SK-N-SH treated with all-trans-retinoic acid at 6 μM for 48 hours (cell line): ENCODE results near the gene MGLL.

Source experiments
- ATAC-seq: fragments of 200-7000 bp; cut with Tn5 transposase; 3 replicates; pipeline ENCODE4 v1.9.1; 2020; ENCODE audit warnings: mild to moderate bottlenecking, moderate library complexity
- ARNTL ChIP-seq: fragments of 450-650 bp; formaldehyde crosslinking; IDR thresholded peaks from 2 replicates; pipeline ENCODE4 v1.5.0; 2020; ENCODE audit warnings: low read depth, mild to moderate bottlenecking, moderate library complexity, borderline replicate concordance
- BACH2 ChIP-seq: fragments of 250-450 bp; sonication (Bioruptor Pico); IDR thresholded peaks from 2 replicates; pipeline ENCODE4 v1.9.0; 2021; ENCODE audit warnings: mild to moderate bottlenecking, borderline replicate concordance
- CREB5 ChIP-seq: fragments of 250-450 bp; sonication (Bioruptor Pico); IDR thresholded peaks from 2 replicates; pipeline ENCODE4 v1.5.1; 2020; ENCODE audit warnings: low read depth, mild to moderate bottlenecking, moderate library complexity
- CSDC2 ChIP-seq: fragments of 250-450 bp; sonication (Bioruptor Pico); IDR thresholded peaks from 2 replicates; pipeline ENCODE4 v1.5.0; 2020; ENCODE audit warnings: mild to moderate bottlenecking, moderate library complexity
- CSRNP3 ChIP-seq: fragments of 250-450 bp; sonication (Bioruptor Pico); IDR thresholded peaks from 2 replicates; pipeline ENCODE4 v1.5.1; 2021; ENCODE audit warnings: mild to moderate bottlenecking, moderate library complexity
- ESRRG ChIP-seq: fragments of 250-450 bp; sonication (Bioruptor Pico); IDR thresholded peaks from 2 replicates; pipeline ENCODE4 v1.6.1; 2021; ENCODE audit warnings: mild to moderate bottlenecking
- GLIS3 ChIP-seq: fragments of 250-450 bp; sonication (Bioruptor Pico); IDR thresholded peaks from 2 replicates; pipeline ENCODE4 v1.5.0; 2020; ENCODE audit warnings: mild to moderate bottlenecking, moderate library complexity
- ISL1 ChIP-seq: fragments of 250-450 bp; sonication (Bioruptor Pico); IDR thresholded peaks from 2 replicates; pipeline ENCODE4 v2.1.2; 2022; ENCODE audit warnings: mild to moderate bottlenecking, moderate library complexity
- OSR1 ChIP-seq: fragments of 250-450 bp; sonication (Bioruptor Pico); IDR thresholded peaks from 2 replicates; pipeline ENCODE4 v1.8.0; 2022; ENCODE audit warnings: moderate library complexity, mild to moderate bottlenecking, inconsistent platforms
- PATZ1 ChIP-seq: fragments of 250-450 bp; sonication (Bioruptor Pico); IDR thresholded peaks from 2 replicates; pipeline ENCODE4 v1.8.0; 2020; ENCODE audit warnings: mild to moderate bottlenecking, moderate library complexity, borderline replicate concordance
- POU6F1 ChIP-seq: fragments of 250-450 bp; sonication (Bioruptor Pico); IDR thresholded peaks from 2 replicates; pipeline ENCODE4 v1.8.0; 2021; ENCODE audit warnings: low read depth, mild to moderate bottlenecking, moderate library complexity, borderline replicate concordance
- PPARA ChIP-seq: fragments of 250-450 bp; sonication (Bioruptor Pico); IDR thresholded peaks from 2 replicates; pipeline ENCODE4 v1.5.0; 2020; ENCODE audit warnings: mild to moderate bottlenecking, borderline replicate concordance
- RARB ChIP-seq: fragments of 250-450 bp; sonication (Bioruptor Pico); IDR thresholded peaks from 2 replicates; pipeline ENCODE4 v1.8.0; 2021; ENCODE audit warnings: mild to moderate bottlenecking, moderate library complexity
- SNAI2 ChIP-seq: fragments of 250-450 bp; sonication (Bioruptor Pico); IDR thresholded peaks from 2 replicates; pipeline ENCODE4 v1.5.0; 2020; ENCODE audit warnings: mild to moderate bottlenecking, moderate library complexity
- ZC3H10 ChIP-seq: fragments of 250-450 bp; sonication (Bioruptor Pico); IDR thresholded peaks from 2 replicates; pipeline ENCODE4 v1.5.1; 2021; ENCODE audit warnings: mild to moderate bottlenecking, moderate library complexity
- ZFP30 ChIP-seq: fragments of 450-650 bp; formaldehyde crosslinking; IDR thresholded peaks from 2 replicates; pipeline ENCODE4 v1.5.0; 2022; ENCODE audit warnings: mild to moderate bottlenecking, moderate library complexity
- ZNF565 ChIP-seq: fragments of 450-650 bp; formaldehyde crosslinking; conservative IDR thresholded peaks from 2 replicates; pipeline ENCODE4 v1.5.0; 2020; ENCODE audit warnings: low read depth, mild to moderate bottlenecking, moderate library complexity
- ZNF70 ChIP-seq: fragments of 450-650 bp; formaldehyde crosslinking; IDR thresholded peaks from 2 replicates; pipeline ENCODE4 v1.5.0; 2020; ENCODE audit warnings: mild to moderate bottlenecking, moderate library complexity
- ZNF8 ChIP-seq: fragments of 450-650 bp; formaldehyde crosslinking; IDR thresholded peaks from 2 replicates; pipeline ENCODE4 v1.5.0; 2020; ENCODE audit warnings: mild to moderate bottlenecking, moderate library complexity

The MGLL gene

DNA sequence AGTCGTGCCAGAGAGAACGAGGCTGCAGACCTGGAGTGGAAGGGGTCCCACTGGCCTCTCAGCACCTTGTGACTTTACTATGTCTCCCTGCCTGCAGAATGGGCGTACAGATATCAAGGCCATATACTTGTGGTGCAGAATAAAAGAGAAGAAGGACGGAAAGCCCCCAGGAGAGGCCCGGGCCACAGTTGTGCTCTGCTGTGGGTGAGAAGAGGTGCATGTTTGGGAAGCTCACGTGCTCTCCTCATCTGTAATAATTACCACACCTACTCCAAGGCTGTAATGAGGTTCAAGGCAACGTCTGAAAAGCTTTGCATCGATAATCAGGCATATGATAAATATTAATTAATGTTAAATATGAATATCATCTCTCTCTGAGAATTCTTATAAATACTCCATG lies 58.0 kb downstream of the MGLL start:
- ATAC-seq = no peak
- TF ChIP-seq ZNF8 = no peak

GRCh38 chr3:127763816-127764215 lies 58.5 kb downstream of the MGLL start:
- ATAC-seq = no peak
- TF ChIP-seq ZFP30 = no peak
- TF ChIP-seq SNAI2 (CRISPR knock-in tag) = no peak
- no peak for TF ChIP-seq ESRRG (CRISPR knock-in tag)
- TF ChIP-seq PPARA (CRISPR knock-in tag) = no peak
- TF ChIP-seq ISL1 (CRISPR knock-in tag) = no peak
- no peak for TF ChIP-seq PATZ1
- TF ChIP-seq RARB (CRISPR knock-in tag) = no peak
- no peak for TF ChIP-seq POU6F1 (CRISPR knock-in tag)
- TF ChIP-seq GLIS3 (CRISPR knock-in tag) = no peak

DNA sequence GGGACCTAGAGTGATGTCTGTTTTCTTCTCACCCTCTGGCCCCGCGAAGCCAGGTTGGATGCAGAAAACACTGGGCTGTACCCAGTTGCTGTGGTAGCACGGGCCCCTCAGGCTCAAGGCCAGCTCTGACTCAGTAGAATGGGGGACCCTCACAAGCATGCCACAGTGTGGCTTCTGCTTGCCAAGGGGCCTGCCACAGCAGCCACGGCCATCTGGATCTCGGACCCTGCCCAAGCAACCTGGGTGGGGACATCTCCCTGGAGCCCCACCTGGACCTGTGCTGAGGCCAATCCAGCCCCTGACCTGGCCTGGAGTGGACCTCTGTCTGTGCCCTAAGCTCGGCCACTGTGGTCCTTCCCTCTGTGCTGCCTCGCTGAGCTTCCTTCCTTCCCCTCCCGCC lies 59.0 kb downstream of the MGLL start:
- ATAC-seq = no peak
- no peak for TF ChIP-seq ISL1 (CRISPR knock-in tag)
- TF ChIP-seq CREB5 (CRISPR knock-in tag) = no peak
- TF ChIP-seq ARNTL = no peak
- no peak for TF ChIP-seq CSRNP3 (CRISPR knock-in tag)

DNA sequence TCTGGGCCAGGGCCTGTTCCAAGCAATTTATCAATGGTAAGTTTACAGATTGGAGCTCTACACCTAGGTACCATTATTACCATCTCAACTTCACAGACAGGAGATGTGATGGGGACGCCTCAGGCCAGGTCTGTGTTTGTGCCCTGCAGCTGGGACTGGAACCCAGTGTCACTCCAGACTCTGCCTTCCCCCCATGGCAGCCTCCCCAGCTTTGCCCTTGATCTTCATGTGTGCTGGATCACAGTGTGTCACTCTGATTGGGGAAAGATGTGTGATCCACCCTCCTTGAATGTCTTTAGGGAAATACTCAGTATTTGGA lies 59.6 kb downstream of the MGLL start:
- TF ChIP-seq ISL1 (CRISPR knock-in tag) = no peak
- no peak for ATAC-seq

- no peak for ATAC-seq
- TF ChIP-seq ZC3H10 (CRISPR knock-in tag) (no peak), ZNF565 (CRISPR knock-in tag) (no peak), ZFP30 (no peak), ARNTL (no peak), CREB5 (CRISPR knock-in tag) (no peak), RARB (CRISPR knock-in tag) (no peak), OSR1 (no peak), SNAI2 (CRISPR knock-in tag) (no peak), ZNF70 (no peak), BACH2 (CRISPR knock-in tag) (no peak), ESRRG (CRISPR knock-in tag) (no peak), CSDC2 (CRISPR knock-in tag) (no peak)
Observed at GRCh38 chr3:127762077-127762786, 60.1 kb downstream of the MGLL start.
